ENCODE results near the gene FBXO3. TPM values are rescaled to one million over a fixed set of nuclear protein-coding genes. Genes with fewer than 3 reads are reported as not detected.

FBXO3 gene
- total RNA-seq, 1 experiment from 2014 or later, result 18.9 TPM

- Histone ChIP-seq H4K5ac (ENCODE audit: insufficient read length, low read depth, low read length) (no peak overlapping the region), H3K27me3 (ENCODE audit: insufficient read depth, low read length) (peaks cover 5% of the 10 kb centered on the region; the same call in 1 of the 2 replicates), H4K20me1 (ENCODE audit: control insufficient read depth, insufficient read depth, insufficient read length) (no peaks in the 10 kb centered on the region), H3K23me2 (ENCODE audit: insufficient read length, low read depth, low read length, poor library complexity, severe bottlenecking) (peaks cover 12% of the 10 kb centered on the region), H3K4me1 (ENCODE audit: insufficient read depth, low read length) (peaks cover 6% of the 10 kb centered on the region), H2BK15ac (ENCODE audit: low read depth, low read length) (no peak overlapping the region), H3K18ac (ENCODE audit: insufficient read length, low read depth, low read length) (peak overlapping the region; percentile 50), H3K79me2 (ENCODE audit: insufficient read depth, low read length) (no peaks in the 10 kb centered on the region; the same call in 1 of the 2 replicates), H3K9me3 (ENCODE audit: control insufficient read depth, low read depth, low read length) (no peaks in the 10 kb centered on the region), H2AK5ac (ENCODE audit: insufficient read length, low read length) (no peak overlapping the region), H3K9ac (ENCODE audit: extremely low read depth, insufficient read length, low read length) (peak overlapping the region; percentile 61), H2BK5ac (ENCODE audit: insufficient read length, low read length) (no peak overlapping the region), H2AFZ (ENCODE audit: low read length) (peak overlapping the region; percentile 17), H3K79me1 (ENCODE audit: insufficient read depth, low read depth, low read length, poor library complexity, severe bottlenecking) (peaks cover 2% of the 10 kb centered on the region), H3K27ac (ENCODE audit: insufficient read length, low read depth, low read length) (no peak overlapping the region), H2BK120ac (ENCODE audit: low read depth, low read length, poor library complexity, severe bottlenecking) (no peak overlapping the region), H3K4ac (ENCODE audit: low read depth, low read length) (no peak overlapping the region), H4K91ac (ENCODE audit: insufficient read length, low read depth, low read length) (no peak overlapping the region), H3K23ac (ENCODE audit: insufficient read length, low read depth, low read length) (no peak overlapping the region), H4K8ac (replicated peaks; ENCODE audit: insufficient read length, low read depth, low read length) (no peak overlapping the region), H3K56ac (ENCODE audit: insufficient read length, low read depth, low read length) (no peak overlapping the region), H3K4me2 (ENCODE audit: insufficient read depth, insufficient read length, low read length) (peak overlapping the region; percentile 95), H2BK12ac (ENCODE audit: insufficient read length, low read depth, low read length) (no peak overlapping the region), H3K14ac (ENCODE audit: insufficient read depth, low read length) (peak overlapping the region; percentile 54; the same call in 1 of the 2 replicates), H3T11ph (ENCODE audit: low read length) (no peak overlapping the region), H2BK20ac (ENCODE audit: low read depth, low read length, poor library complexity, severe bottlenecking) (no peak overlapping the region)
- H3K36me3 Mint-ChIP-seq (ENCODE audit: insufficient read depth in 1 of 3, low read depth in 3 of 3), result no peaks in the 10 kb centered on the region
- peak; percentile 33 for DNase-seq
- TF ChIP-seq CTCF (conservative IDR thresholded peaks at IDR 0.05), result no peak
- peak overlapping the region; percentile 91 to 94 for H3K4me3 Mint-ChIP-seq
- H3K27me3 Mint-ChIP-seq (ENCODE audit: low read depth), result peaks cover 39% of the 10 kb centered on the region
- H3K27ac Mint-ChIP-seq, result peak overlapping the region; percentile 2 to 81 (median 60); a peak in 3 of 7 replicates
- WGBS (ENCODE audit: extremely low coverage, insufficient read length, low lambda C conversion rate), result no CpG with 5 or more reads among the region's 23 CpGs
- no peaks in the 10 kb centered on the region; a peak in 1 of 5 replicates for H3K9me3 Mint-ChIP-seq
- peaks cover 38 to 41% of the 10 kb centered on the region in 2 experiments for H3K4me1 Mint-ChIP-seq
Measured at GRCh38 chr11:33774736-33775466, 581 bp upstream of the FBXO3 start.

Measured in H9 (cell line).